WTC11 (cell line): ENCODE measurements around the gene TUBGCP6.

Experiments
- CREB1 ChIP-seq: sonication (generic); formaldehyde crosslinking; IDR thresholded peaks from 2 replicates; pipeline ENCODE4 v1.8.0; 2023; ENCODE audit warnings: mild to moderate bottlenecking, missing genetic modification reagents
- CTCF ChIP-seq: fragments of 200-600 bp; IDR thresholded peaks from 2 replicates; pipeline ENCODE4 v1.8.0; 2022; ENCODE audit warnings: antibody characterized with exemption
- ETV6 ChIP-seq: sonication (generic); formaldehyde crosslinking; IDR thresholded peaks from 2 replicates; pipeline ENCODE4 v1.8.1; 2022; ENCODE audit warnings: mild to moderate bottlenecking, missing genetic modification reagents
- FOXJ3 ChIP-seq: sonication (generic); formaldehyde crosslinking; IDR thresholded peaks from 2 replicates; pipeline ENCODE4 v1.9.0; 2021; ENCODE audit warnings: missing genetic modification reagents, mild to moderate bottlenecking, borderline replicate concordance
- GABPB1 ChIP-seq: sonication (generic); formaldehyde crosslinking; IDR thresholded peaks from 2 replicates; pipeline ENCODE4 v1.8.1; 2023; ENCODE audit warnings: mild to moderate bottlenecking, missing genetic modification reagents
- JUN ChIP-seq: sonication (generic); formaldehyde crosslinking; IDR thresholded peaks from 2 replicates; pipeline ENCODE4 v1.8.0; 2023; ENCODE audit warnings: mild to moderate bottlenecking, missing genetic modification reagents
- MAX ChIP-seq: sonication (generic); formaldehyde crosslinking; IDR thresholded peaks from 2 replicates; pipeline ENCODE4 v1.8.0; 2022; ENCODE audit warnings: mild to moderate bottlenecking, missing genetic modification reagents
- PRRX2 ChIP-seq: fragments of 250-450 bp; sonication (Bioruptor Pico); IDR thresholded peaks from 2 replicates; pipeline ENCODE4 v1.8.0; 2021; ENCODE audit warnings: mild to moderate bottlenecking
- SP1 ChIP-seq: sonication (generic); formaldehyde crosslinking; conservative IDR thresholded peaks from 2 replicates; pipeline ENCODE4 v1.8.1; 2022; ENCODE audit warnings: missing genetic modification reagents
- TEAD4 ChIP-seq: sonication (generic); formaldehyde crosslinking; IDR thresholded peaks from 2 replicates; pipeline ENCODE4 v1.8.0; 2022; ENCODE audit warnings: mild to moderate bottlenecking, missing genetic modification reagents
- USF2 ChIP-seq: sonication (generic); formaldehyde crosslinking; IDR thresholded peaks from 2 replicates; pipeline ENCODE4 v1.8.1; 2023; ENCODE audit warnings: mild to moderate bottlenecking, missing genetic modification reagents, moderate library complexity
- ZNF232 ChIP-seq: sonication (generic); formaldehyde crosslinking; IDR thresholded peaks from 2 replicates; pipeline ENCODE4 v1.8.0; 2022; ENCODE audit warnings: mild to moderate bottlenecking, missing genetic modification reagents
- TF ChIP-seq, protein P1 (sequence below): sonication (generic); formaldehyde crosslinking; IDR thresholded peaks from 2 replicates; pipeline ENCODE4 v1.8.1; 2022; ENCODE audit warnings: low read depth, mild to moderate bottlenecking, moderate library complexity, missing genetic modification reagents, borderline replicate concordance
- TF ChIP-seq, protein P2 (sequence below): sonication (generic); formaldehyde crosslinking; IDR thresholded peaks from 2 replicates; pipeline ENCODE4 v1.8.1; 2023; ENCODE audit warnings: mild to moderate bottlenecking, moderate library complexity, missing genetic modification reagents

GRCh38 chr22:50281384-50281760 is 36.5 kb upstream of the TUBGCP6 start:
- TF ChIP-seq CTCF, result no peak
- no peak for TF ChIP-seq TEAD4 (CRISPR knock-in tag)
- no peak for TF ChIP-seq CREB1 (CRISPR knock-in tag)
- TF ChIP-seq GABPB1 (CRISPR knock-in tag), result no peak
- no peak for TF ChIP-seq PRRX2 (CRISPR knock-in tag)
- no peak for TF ChIP-seq SP1 (CRISPR knock-in tag)
- TF ChIP-seq USF2 (CRISPR knock-in tag), result no peak
- no peak for TF ChIP-seq MAX
- TF ChIP-seq, protein P1, sequence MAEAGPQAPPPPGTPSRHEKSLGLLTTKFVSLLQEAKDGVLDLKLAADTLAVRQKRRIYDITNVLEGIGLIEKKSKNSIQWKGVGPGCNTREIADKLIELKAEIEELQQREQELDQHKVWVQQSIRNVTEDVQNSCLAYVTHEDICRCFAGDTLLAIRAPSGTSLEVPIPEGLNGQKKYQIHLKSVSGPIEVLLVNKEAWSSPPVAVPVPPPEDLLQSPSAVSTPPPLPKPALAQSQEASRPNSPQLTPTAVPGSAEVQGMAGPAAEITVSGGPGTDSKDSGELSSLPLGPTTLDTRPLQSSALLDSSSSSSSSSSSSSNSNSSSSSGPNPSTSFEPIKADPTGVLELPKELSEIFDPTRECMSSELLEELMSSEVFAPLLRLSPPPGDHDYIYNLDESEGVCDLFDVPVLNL (CRISPR knock-in tag), result no peak
- TF ChIP-seq ZNF232 (CRISPR knock-in tag), result no peak
- no peak for TF ChIP-seq JUN (CRISPR knock-in tag)
- TF ChIP-seq, protein P2, sequence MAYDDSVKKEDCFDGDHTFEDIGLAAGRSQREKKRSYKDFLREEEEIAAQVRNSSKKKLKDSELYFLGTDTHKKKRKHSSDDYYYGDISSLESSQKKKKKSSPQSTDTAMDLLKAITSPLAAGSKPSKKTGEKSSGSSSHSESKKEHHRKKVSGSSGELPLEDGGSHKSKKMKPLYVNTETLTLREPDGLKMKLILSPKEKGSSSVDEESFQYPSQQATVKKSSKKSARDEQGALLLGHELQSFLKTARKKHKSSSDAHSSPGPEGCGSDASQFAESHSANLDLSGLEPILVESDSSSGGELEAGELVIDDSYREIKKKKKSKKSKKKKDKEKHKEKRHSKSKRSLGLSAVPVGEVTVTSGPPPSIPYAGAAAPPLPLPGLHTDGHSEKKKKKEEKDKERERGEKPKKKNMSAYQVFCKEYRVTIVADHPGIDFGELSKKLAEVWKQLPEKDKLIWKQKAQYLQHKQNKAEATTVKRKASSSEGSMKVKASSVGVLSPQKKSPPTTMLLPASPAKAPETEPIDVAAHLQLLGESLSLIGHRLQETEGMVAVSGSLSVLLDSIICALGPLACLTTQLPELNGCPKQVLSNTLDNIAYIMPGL (CRISPR knock-in tag), result no peak
- no peak for TF ChIP-seq ETV6
- no peak for TF ChIP-seq FOXJ3
